HEK293T (cell line): ENCODE results near the gene ACD.

Experiments
- CTCF ChIA-PET: fragments of 350-600 bp; formaldehyde crosslinking; extraction: SDS; loops from one replicate; lab custom pipeline; 2021; ENCODE audit warnings: antibody characterized with exemption, inconsistent platforms; lab: Yijun Ruan, JAX
- POLR2A ChIA-PET: fragments of 350-600 bp; formaldehyde crosslinking; extraction: SDS; loops from one replicate; lab custom pipeline; 2020; ENCODE audit warnings: antibody characterized with exemption, inconsistent platforms; lab: Yijun Ruan, JAX
- DNase-seq: peaks from one replicate; pipeline ENCODE4 v3.0.0; 2012; ENCODE audit warnings: mixed read lengths; ENCODE audit errors: extremely low spot score
- ARNT ChIP-seq: fragments of 450-650 bp; IDR thresholded peaks from 2 replicates; pipeline ENCODE4 v1.6.1; 2017; ENCODE audit warnings: mild to moderate bottlenecking
- BHLHE40 ChIP-seq: fragments of 450-650 bp; IDR thresholded peaks from 2 replicates; pipeline ENCODE4 v1.6.1; 2016; ENCODE audit warnings: mild to moderate bottlenecking, moderate library complexity, borderline replicate concordance
- CTBP1 ChIP-seq: fragments of 450-650 bp; IDR thresholded peaks from 2 replicates; pipeline ENCODE4 v1.6.1; 2016; ENCODE audit warnings: borderline replicate concordance
- ELF4 ChIP-seq: fragments of 450-650 bp; IDR thresholded peaks from 2 replicates; pipeline ENCODE4 v1.6.1; 2017; ENCODE audit warnings: antibody characterized with exemption
- FOXA1 ChIP-seq: fragments of 450-650 bp; IDR thresholded peaks from 2 replicates; pipeline ENCODE4 v1.6.1; 2016; ENCODE audit warnings: mild to moderate bottlenecking
- FOXK2 ChIP-seq: fragments of 450-650 bp; IDR thresholded peaks from 2 replicates; pipeline ENCODE4 v1.6.1; 2016; ENCODE audit warnings: mild to moderate bottlenecking
- FOXM1 ChIP-seq: fragments of 450-650 bp; IDR thresholded peaks from 2 replicates; pipeline ENCODE4 v1.6.1; 2017; ENCODE audit warnings: mild to moderate bottlenecking, borderline replicate concordance
- HDGF ChIP-seq: fragments of 450-650 bp; IDR thresholded peaks from 2 replicates; pipeline ENCODE4 v1.6.1; 2017; ENCODE audit warnings: antibody characterized with exemption, borderline replicate concordance
- L3MBTL2 ChIP-seq: fragments of 450-650 bp; conservative IDR thresholded peaks from 2 replicates; pipeline ENCODE4 v1.6.1; 2016; ENCODE audit warnings: mild to moderate bottlenecking
- LEF1 ChIP-seq: fragments of 450-650 bp; IDR thresholded peaks from 2 replicates; pipeline ENCODE4 v1.6.1; 2017; ENCODE audit warnings: mild to moderate bottlenecking, borderline replicate concordance
- NFRKB ChIP-seq: fragments of 450-650 bp; IDR thresholded peaks from 2 replicates; pipeline ENCODE4 v1.6.1; 2016; ENCODE audit warnings: mild to moderate bottlenecking, moderate library complexity
- SP1 ChIP-seq: fragments of 450-650 bp; IDR thresholded peaks from 2 replicates; pipeline ENCODE4 v1.6.1; 2017
- SUZ12 ChIP-seq: fragments of 450-650 bp; IDR thresholded peaks from 2 replicates; pipeline ENCODE4 v1.6.1; 2016; ENCODE audit warnings: mild to moderate bottlenecking
- TARDBP ChIP-seq: fragments of 450-650 bp; IDR thresholded peaks from 2 replicates; pipeline ENCODE4 v1.6.1; 2016
- ZNF384 ChIP-seq: fragments of 450-650 bp; IDR thresholded peaks from 2 replicates; pipeline ENCODE4 v1.6.1; 2016
- TF ChIP-seq, protein P1 (sequence below): fragments of 450-650 bp; IDR thresholded peaks from 2 replicates; pipeline ENCODE4 v1.6.1; 2016

The ACD gene

DNA sequence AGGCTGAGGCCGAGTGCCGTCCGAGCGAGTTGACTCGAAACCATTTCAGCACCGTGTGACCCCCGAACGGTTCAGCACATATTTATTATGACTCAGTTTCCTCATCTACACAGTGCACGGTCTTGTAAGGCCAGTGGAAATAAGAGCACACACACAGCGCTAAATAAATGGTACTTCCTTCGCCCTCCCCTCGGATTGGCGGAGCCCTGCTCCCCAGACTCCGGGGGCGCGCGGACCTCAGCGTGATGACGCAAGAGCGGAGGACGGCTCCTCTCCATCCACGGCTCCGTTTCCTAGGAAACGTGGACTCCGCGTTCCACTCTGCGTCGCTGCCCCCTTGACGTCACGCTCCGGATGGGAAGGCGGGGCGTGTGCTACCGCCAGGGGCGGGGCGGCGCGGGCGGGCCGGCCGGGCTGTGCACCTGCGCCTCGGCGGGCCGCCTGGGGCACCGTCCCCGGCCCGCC, 536 bp upstream of the ACD start, which contains the start of gene PARD6A:
TSS of gene PARD6A (plus strand) at position 397 of the 465 bp plus-strand sequence. CDS start 79 bp downstream, outside the sequence.
- no peak for TF ChIP-seq SUZ12
- TF ChIP-seq TARDBP, result no peak
- TF ChIP-seq FOXM1, result 0 out of 2 replicates have a peak, but pooled peaks have one; percentile 15
- ChIA-PET CTCF (interaction anchor here (0.6 to 2.5 kb wide), 5 partner anchors 12 to 139 kb away, joined by 3 to 13 read pairs (median 4); partner anchors contain the start of gene CARMIL2), POLR2A (interaction anchor here (0.6 to 2.3 kb wide), 27 partner anchors 9 to 414 kb away, joined by 3 to 19 read pairs (median 4); partner anchors contain the start of genes ATP6V0D1, CTCF, GFOD2 and RANBP10)
- DNase-seq, result peak; percentile 94

DNA sequence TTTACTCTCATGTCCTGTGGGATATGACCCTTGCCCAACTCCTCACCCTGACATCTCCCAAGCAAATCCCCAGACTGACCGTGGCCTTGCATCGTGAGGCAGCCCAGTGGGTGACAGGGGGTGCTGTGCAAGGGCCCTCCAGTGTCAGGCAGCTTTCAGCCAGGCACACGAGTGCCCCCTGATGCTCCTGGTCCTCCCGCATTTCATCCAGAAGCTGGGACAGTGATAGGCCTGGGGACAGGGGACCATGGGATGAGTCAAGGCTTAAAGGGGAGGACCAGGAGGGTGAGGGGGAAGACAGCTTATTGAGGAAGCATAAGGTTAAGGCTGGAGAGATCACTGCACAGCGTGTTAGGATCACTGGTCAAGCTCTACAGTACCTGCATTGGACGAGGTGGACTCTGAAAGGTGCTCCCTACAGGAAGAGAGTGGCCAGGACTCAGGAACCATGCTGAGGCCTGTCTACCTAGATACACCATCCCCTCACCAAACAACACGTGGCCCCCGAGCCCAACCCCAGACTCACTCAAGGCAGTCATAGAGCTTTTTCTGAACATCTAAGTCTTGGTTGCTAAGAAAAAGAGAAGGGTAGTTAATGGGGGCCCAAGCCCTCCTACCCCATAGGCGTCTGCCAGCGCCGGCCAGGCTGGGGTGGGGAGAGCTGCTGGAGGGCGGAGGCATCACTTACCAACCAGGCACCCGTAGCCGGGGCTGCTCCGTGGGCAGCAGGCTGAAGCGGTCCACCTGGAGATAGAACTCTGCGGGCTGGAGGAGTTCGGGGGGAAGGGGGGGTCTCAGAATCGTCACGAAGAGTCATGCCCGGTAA, 998 bp downstream of the ACD start:
- no peak for DNase-seq
- ChIA-PET POLR2A (interaction anchor here (1.3 to 2.3 kb wide), 5 partner anchors 60 to 178 kb away, joined by 3 to 19 read pairs (median 8); partner anchors contain the start of genes ATP6V0D1, CTCF and GFOD2), CTCF (interaction anchor here (0.9 to 1.0 kb wide), 3 partner anchors 112 to 178 kb away, joined by 3 to 4 read pairs (median 3); no protein-coding TSS in a partner anchor)
- TF ChIP-seq BHLHE40, result no peak
- TF ChIP-seq FOXA1, result no peak
- no peak for TF ChIP-seq FOXM1
- TF ChIP-seq ZNF384, result no peak
- no peak for TF ChIP-seq HDGF
- TF ChIP-seq, protein P1, sequence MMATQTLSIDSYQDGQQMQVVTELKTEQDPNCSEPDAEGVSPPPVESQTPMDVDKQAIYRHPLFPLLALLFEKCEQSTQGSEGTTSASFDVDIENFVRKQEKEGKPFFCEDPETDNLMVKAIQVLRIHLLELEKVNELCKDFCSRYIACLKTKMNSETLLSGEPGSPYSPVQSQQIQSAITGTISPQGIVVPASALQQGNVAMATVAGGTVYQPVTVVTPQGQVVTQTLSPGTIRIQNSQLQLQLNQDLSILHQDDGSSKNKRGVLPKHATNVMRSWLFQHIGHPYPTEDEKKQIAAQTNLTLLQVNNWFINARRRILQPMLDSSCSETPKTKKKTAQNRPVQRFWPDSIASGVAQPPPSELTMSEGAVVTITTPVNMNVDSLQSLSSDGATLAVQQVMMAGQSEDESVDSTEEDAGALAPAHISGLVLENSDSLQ, result no peak
- no peak for TF ChIP-seq ELF4
- TF ChIP-seq TARDBP, result no peak
- no peak for TF ChIP-seq NFRKB
- no peak for TF ChIP-seq L3MBTL2
- no peak for TF ChIP-seq SP1

DNA sequence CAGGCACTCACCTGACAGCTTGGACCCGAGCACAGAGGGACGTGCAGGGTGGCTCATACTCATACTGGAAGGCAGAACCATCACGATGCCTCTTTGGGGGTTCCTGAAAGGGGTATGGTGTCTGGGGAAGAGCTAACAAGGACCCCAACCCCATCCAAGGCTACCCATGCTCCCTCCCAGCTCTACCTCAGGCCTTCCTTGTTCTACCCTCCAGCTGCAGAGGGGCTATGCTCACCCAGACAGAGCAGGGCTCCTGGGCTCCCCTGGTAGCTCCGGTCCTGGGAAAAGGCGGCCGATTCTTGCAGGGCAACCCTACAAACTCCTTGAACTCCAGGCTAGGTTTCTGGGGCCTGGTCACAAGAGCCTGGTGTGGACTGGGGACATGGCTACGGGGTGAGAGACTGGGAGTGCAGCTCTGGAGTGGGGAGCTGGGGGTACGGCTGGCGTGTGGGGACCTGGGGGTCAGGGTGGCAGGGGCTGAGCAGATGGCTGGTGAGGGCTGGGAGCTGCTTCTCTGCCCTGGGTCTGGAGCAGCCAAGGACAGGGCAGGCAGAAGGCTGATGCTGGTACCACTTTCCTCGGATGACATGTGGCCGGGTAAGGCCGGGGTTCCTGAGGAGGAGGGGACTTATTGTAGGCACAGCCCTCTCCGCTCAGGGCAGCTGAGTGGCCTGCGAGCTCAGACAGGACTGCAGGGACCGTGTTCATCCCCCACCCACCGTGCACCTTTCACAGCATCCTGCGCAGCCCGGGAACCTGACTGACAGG, 2.1 kb downstream of the ACD start:
- DNase-seq, result no peak
- ChIA-PET POLR2A (interaction anchor here (1.0 kb wide), 1 partner anchor 132 kb away, joined by 3 read pairs; no protein-coding TSS in a partner anchor), CTCF (interaction anchor here (0.9 to 1.0 kb wide), 3 partner anchors 111 to 136 kb away, joined by 3 to 4 read pairs (median 3); no protein-coding TSS in a partner anchor)
- TF ChIP-seq FOXA1, result no peak
- no peak for TF ChIP-seq TARDBP
- TF ChIP-seq SUZ12, result no peak
- TF ChIP-seq SP1, result no peak
- TF ChIP-seq ARNT, result no peak
- TF ChIP-seq FOXM1, result no peak
- TF ChIP-seq NFRKB, result no peak
- no peak for TF ChIP-seq HDGF
- TF ChIP-seq LEF1, result no peak
- TF ChIP-seq, protein P1, result no peak
- TF ChIP-seq FOXK2, result no peak
- TF ChIP-seq CTBP1, result no peak
- no peak for TF ChIP-seq ZNF384

DNA sequence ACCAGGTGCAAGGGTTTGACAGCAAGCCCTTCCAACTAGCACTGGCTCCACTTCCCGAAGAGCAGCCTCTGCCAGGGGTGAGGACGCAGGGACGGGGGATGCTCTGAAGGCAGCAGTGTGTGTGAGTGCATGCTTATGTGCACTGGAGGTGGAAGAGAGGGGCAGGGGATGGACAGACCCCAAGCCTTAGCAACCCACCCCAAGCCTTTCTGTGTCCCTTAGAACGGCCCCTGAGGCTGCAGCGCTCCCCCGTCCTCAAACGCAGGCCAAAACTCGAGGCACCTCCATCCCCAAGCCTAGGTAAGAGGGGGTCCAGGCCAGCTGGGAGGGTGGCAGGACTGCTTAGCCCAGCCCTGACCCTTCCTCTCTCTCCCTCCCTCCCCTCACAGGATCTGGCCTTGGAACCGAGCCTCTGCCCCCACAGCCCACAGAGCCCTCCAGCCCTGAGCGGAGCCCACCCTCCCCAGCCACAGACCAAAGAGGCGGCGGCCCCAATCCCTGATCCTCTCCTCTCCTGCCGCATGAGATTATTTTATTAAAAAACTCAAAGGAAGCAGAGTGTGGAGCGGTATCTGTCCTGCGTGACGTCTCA, 2.9 kb downstream of the ACD start:
- ChIA-PET POLR2A (interaction anchor here (1.0 kb wide), 1 partner anchor 132 kb away, joined by 3 read pairs; no protein-coding TSS in a partner anchor), CTCF (interaction anchor here (0.7 kb wide), 1 partner anchor 227 kb away, joined by 3 read pairs; no protein-coding TSS in a partner anchor)
- DNase-seq, result no peak
- TF ChIP-seq TARDBP (no peak), SP1 (no peak), LEF1 (no peak), ZNF384 (no peak), ELF4 (no peak), NFRKB (no peak), FOXK2 (no peak), HDGF (no peak), L3MBTL2 (no peak), BHLHE40 (no peak), ARNT (no peak)
- TF ChIP-seq, protein P1, result no peak

DNA sequence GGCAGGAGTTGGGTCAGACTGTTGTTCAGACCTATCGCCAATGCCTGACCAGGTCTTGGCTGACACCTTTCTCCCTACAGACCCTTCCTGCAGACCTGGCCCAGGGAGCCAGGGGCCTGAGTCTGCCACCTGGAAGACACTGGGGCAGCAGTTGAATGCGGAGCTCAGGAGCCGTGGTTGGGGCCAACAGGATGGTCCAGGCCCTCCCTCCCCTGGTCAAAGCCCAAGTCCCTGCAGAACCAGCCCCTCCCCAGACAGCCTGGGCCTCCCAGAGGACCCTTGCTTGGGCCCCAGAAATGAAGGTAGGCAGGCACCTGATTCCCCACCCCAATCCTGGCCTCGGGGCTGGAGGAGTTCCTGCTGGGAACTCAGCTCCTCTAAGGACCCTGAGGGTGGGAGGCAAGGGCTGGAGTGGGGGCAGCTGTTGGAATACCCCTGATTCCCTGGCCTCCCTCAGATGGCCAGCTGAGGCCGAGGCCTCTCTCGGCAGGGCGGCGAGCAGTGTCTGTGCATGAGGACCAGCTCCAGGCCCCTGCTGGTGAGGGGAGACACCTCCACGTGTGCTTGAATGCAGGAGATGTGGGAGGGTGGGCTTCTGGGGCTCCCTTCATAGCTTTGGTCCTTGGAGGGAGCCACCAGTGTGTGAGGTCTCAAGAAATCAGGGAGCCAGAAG, 3.6 kb downstream of the ACD start:
- POLR2A ChIA-PET, result interaction anchor here (0.8 kb wide), 1 partner anchor 143 kb away, joined by 3 read pairs; no protein-coding TSS in a partner anchor
- DNase-seq, result no peak
- no peak for TF ChIP-seq TARDBP
- TF ChIP-seq ARNT, result no peak
- TF ChIP-seq BHLHE40, result no peak
- no peak for TF ChIP-seq FOXM1
- TF ChIP-seq CTBP1, result no peak
- TF ChIP-seq, protein P1, result no peak
- TF ChIP-seq L3MBTL2, result no peak
- TF ChIP-seq HDGF, result no peak
- TF ChIP-seq LEF1, result no peak
- no peak for TF ChIP-seq ELF4
- TF ChIP-seq FOXK2, result no peak
- no peak for TF ChIP-seq SUZ12
- no peak for TF ChIP-seq NFRKB
- TF ChIP-seq FOXA1, result no peak
- no peak for TF ChIP-seq SP1
- TF ChIP-seq ZNF384, result no peak
- CTCF ChIA-PET, result interaction anchor here (0.7 kb wide), 1 partner anchor 228 kb away, joined by 3 read pairs; no protein-coding TSS in a partner anchor
